NCI-H2196 (cell line): Measurements from ENCODE around the gene CALHM1.
"Not testable (repeated sequence)": the region's sequence is repeated elsewhere in the genome, so short reads cannot be mapped to it uniquely, and the experiment has no call there.

Experiments used
- DNase-seq: peaks from one replicate; lab custom pipeline; 2025; ENCODE audit not compliant: unreplicated experiment; lab: John Stamatoyannopoulos, UW

Gene CALHM1

DNA sequence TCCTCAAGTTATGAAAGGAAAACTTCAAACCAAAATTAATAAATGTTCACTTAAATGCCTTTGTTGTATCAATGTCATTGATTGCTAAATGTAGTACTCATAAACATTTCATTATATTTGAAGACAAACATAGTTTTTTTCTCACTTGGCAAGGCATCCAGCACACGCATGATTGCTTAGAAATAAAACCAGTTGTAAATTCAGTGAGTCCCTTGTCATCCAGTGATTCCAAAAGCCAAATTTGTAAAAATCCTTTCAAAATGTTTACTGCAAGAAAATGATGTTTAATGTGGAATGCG lies 28.7 kb upstream of the CALHM1 start:
- DNase-seq = no peak

DNA sequence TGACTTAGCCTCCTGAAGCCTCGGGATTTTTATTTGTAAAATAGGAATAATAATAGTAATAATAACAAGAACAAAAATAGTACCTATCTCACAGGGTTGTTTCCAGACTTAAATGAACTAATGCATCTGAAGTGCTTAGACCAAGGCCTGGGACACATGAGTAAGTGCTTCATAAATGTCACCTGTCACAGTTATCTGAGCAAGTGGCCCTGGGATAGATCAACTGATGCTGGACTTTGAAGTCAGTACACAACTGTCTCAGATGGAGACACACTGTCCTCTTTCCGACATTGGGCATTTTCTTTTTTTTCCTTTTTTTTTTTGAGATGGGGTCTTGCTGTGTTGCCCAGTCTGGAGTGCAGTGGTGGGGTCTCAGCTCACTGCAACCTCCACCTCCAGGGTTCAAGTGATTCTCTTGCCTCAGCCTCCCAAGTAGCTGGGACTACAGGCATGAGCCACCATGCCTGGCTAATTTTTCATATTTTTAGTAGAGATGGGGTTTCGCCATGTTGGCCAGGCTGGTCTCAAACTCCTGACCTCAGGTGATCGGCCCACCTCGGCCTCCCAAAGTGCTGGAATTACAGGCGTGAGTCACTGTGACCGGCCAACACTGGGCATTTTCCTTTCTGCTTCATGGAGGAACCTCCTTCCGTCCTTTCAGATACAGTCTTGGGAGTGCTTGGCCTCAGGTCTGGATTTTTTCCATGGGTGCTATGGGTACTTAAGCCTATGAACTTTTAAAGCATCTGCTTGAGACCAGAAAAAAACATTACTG lies 28.1 kb upstream of the CALHM1 start:
- not testable (repeated sequence) for DNase-seq

DNA sequence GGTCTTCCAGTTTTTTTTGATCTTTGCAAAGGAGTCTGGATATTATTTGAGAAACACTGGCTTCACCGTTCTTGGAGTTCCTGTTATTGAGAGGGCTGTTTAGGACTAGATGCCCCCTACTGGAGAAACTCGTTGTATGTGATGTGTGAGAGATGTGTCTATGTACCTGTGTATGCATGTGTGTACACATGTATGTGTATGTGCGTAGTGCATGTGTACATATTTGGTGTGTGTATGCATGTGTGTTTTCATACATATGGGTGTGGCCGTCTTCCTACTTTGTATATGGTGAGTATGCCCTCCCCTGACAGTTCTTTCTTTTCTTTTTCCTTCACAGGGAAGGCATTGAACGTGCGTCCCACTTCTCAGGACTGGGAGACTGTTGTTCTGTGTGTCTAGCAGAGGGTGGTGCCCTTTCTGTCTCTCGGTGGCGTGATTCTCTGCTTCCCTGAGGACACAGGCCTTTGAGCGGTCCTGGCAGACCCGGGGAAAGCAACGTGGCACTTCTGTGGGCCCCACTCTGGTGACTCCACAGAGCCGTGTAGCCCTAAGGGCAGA lies 23.4 kb upstream of the CALHM1 start:
- peak; percentile 17 for DNase-seq

DNA sequence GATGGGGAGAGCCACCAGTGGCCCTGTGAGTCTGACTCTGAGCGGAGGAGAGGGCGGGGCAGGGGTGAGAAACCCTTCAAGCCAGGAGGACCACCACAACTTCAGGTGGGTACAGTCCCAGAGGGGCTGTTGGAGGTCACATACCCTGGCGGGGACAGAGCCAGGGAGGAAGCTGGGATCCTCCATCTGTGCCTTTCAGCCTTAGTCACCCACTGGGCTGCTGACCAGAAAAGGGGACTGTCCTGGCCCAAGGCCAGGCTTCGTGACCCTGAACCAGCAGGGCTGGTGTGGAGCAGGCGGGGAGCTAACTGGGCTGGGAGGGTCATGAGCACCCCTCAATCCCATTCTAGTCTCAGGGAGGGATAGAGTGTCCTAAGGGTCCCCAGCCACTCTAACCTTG lies 21.8 kb upstream of the CALHM1 start:
- no peak for DNase-seq

DNA sequence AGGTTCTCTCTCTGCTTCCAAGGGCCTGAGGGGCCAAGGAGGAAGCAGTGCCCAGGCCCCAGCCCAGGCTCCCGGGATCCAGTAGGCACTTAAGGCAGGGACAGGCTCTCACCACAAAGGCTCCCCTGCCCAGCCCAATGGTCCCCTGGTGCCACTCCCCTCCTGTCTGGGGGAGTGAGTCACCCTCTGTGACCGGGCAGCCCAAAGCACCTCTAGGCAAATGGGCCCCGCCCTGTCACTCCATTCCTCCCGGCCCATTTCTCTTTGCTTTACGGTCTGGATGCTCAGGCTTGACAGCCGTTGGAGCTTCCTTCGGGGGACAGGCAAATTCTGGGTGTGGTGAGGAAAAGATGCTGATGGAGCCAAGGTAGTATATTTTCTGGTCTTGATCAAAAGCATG lies 20.4 kb upstream of the CALHM1 start, which contains the start of gene CALHM3:
Gene CALHM3 (minus strand): TSS at position 106 of the 400 bp plus-strand sequence. CDS start 208 bp downstream, outside the sequence.
- DNase-seq = no peak

DNA sequence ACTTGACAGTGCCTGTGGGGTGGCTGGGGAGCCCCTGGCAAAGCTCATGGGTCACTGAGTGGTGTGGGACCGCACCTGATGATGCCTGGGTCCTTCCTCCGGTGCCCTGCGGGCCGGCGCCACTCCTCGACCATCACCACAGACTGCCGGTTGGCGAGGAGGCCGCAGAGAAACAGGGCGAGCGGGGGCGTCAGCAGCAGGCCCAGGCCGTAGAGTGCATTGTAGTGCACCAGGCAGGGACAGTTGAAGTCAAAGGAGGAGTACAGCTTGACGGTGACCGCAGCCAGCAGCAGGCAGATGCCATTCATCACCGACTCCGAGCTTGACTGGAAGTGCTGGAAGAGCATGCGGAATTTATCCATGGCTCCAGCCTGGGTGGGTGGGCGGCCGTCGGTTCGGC lies 20.0 kb upstream of the CALHM1 start:
- DNase-seq = no peak

DNA sequence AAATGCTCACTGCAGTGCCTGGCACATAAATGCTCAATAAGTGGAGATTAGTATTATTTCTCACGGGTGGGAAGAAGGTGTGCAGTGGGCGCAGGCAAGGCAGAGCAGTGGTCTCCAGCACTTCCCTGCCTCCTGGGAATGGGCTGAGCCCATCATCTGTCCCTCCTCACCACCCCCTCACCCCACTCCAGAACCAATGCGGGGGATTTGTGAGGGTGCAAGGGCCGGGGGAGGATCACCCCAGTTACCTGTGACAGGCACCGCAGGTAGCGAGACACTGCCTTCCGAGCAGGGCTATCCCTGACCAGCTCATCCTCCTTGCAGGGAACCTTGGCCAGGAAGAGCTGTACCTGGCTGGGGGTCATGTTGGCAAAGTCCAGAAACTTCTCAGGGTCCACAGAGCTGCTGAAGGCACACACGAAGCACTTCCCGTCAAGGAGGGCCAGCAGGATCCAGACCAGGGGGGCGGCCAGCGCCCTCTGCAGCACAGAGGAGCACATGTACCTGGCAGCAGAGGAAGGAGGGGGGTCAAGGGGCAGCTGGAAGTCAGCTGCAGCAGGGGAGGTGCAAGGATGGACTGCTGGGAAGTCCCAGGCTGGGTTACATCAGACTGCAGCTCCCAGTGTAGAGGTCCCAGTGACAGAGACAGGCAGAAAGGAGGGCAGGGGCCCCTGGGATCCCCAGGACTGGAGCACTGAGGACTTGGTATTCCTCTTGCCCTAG lies 17.5 kb upstream of the CALHM1 start:
- peak; percentile 7 for DNase-seq

DNA sequence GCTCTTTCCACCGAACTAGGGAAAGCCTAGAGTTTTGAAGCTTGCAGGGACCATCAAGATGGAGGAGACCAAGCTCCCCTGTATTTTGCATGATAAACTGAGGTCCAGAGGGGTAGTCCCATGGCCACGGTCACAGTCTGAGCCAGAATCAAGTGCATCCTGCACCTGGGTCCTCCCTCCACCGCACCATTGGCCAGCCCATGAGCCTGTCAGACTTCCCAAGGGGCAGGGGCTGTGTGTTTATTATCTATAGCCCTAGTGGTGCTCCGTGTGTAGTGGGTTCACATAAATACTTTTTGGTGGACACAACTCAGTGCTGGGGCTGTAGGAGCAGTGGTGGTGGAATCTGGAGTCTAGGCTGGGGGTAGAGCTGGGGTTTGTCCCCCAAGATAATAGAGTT lies 16.7 kb upstream of the CALHM1 start:
- DNase-seq = no peak

DNA sequence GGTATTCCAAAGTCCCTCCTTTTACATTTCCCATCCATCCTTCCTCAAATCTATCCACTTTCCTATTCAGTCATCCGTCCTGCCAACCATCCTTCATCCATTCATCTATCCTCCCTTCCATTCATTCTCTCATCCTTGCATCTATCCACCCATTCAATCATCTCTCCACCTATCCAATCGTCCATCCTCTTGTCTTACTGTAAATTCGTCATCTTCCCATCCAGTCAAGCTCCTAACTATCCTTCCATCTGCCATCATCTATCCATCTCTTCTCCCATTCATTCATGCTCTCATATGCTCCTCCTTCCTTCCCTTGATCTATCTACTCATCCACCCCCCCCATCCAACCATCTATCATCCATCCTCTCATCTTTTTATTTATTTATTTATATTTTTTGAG lies 15.4 kb upstream of the CALHM1 start:
- DNase-seq = no peak

DNA sequence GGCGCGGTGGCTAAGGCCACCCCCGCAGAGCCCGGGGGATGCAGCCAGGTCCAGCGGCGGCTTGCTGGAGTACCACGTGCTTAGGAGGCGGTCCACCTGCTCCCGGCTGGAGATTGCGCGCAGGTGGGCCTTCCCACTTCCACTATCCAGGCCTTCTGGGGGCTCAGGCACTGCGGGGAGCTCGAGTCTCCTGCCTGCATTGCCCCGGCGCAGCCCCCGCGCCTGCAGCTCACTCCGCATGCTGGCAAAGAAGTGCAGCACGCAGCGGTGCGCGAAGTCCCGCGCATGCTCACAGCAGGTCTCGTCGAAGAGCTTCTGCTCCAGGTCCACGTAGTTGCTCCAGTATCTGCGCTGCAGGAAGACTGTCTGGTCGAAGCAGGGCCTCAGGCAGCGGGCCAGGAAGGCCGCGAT lies 14.6 kb upstream of the CALHM1 start:
- DNase-seq = no peak

DNA sequence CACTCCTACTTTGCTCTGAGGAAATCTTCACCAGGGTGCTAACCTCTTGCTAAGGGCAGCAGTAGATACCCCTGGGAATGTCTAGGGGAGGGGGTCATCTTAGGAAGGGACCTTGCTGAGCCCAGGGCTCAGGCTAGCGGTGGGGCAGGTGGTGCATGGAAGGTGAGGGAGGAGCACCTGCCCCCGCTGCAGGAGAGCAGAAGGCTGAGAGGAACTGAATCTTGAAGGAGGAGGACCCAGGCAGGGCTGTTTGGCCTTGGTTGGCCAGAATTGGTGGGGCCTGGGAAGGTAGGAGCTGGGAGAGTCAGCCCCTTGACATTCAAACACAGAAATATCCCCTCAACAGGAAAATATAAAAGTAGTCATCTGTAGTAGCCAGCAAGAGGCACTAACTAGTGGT lies 13.3 kb upstream of the CALHM1 start:
- no peak for DNase-seq

DNA sequence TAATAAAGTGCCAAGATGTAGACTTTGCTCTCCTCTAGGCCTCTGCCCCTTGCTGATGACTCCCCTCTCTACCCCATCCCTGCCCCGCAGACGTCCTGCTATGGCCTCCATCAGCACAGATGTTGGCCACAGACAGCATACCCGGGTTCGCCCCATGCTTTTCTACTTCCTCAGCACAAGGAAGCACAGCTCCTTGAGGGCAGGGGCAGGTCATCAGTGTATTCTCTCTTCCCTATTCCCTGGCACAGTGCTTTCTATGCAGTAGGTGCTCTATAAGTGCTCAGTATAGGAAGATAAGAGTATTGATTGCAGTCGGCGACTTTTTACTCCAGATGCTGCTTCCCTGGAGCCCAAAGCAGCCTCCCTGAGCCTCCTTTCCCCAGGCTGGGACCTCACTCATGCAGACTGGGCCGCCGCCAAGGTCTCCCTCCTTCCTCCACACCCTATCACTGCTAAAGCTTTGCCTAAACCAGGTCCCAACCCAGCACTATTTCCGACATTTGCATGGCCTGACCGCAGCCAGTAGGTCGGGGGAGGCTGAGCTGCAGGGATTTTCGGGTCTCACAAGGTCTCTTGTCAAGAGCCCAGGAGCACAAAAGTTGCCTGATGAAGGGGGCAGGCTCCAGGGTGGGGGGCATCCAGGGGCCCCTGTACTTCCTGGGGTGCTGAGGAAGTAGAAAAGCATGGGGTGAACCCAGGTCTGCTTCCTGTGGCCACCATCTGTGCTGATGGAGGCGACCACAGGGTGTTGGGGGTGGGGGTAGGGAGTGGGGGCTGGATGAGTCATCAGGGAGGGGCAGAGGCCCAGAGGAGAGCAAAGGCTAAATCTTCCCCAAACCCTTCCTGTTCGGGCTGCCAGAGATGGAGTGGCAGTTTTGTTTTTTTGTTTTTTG lies 12.3 kb upstream of the CALHM1 start:
- DNase-seq = no peak

DNA sequence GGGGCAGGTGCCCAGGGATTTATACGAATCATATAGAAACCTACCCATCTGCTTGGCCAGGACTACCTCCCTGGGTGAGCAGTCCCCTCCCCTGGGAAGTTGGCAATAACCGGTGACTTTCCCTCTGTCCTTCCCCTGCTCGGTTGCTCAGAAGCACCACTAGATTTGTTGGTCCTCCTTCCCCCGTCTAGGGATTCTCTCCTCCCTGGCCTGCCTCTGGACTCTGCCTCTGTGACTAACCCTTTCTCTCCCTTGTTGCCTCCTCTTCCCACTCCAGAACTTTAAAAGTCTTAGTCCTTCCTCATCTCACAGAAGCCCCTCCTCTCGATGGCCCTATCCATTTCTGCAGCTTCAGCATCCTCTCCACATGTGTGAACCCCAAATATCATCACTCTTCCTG lies 10.5 kb upstream of the CALHM1 start:
- DNase-seq = no peak

DNA sequence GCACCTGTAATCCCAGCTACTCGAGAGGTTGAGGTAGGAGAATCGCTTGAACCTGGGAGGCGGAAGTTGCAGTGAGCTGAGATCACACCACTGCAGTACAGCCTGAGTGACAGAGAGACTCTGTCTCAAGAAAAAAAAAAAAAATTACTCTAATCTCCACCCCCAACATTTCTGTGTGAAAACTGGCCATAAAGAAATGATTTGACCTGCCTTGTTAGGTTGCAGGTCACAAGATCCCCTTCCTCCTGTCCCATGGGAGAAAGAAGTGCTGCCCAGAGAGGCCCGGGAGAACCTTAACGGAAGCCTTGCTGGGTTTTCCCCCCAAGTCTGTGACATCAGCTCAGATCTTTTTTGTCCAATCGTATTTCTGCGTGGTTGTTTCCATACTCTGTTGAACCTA lies 8.7 kb upstream of the CALHM1 start:
- no peak for DNase-seq

DNA sequence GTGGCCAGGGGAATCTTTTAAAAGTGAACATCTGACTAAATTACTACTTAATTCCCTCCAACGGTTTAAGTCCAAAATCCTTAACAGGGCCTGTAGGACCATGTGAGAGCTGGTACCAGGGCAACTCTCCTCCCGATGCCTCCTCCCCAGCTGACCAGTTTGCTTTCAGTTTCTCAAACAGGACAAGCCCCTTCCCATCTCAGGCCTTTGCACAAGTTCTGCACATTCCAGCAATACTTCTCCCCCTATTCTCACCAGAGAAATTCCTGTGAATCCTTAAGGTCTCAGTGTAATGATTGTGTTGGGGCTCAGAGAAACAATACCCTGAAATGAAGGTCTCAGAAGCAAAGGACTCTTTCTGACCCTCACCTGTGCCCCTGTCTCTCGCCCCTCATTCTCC lies 8.0 kb upstream of the CALHM1 start:
- no peak for DNase-seq

DNA sequence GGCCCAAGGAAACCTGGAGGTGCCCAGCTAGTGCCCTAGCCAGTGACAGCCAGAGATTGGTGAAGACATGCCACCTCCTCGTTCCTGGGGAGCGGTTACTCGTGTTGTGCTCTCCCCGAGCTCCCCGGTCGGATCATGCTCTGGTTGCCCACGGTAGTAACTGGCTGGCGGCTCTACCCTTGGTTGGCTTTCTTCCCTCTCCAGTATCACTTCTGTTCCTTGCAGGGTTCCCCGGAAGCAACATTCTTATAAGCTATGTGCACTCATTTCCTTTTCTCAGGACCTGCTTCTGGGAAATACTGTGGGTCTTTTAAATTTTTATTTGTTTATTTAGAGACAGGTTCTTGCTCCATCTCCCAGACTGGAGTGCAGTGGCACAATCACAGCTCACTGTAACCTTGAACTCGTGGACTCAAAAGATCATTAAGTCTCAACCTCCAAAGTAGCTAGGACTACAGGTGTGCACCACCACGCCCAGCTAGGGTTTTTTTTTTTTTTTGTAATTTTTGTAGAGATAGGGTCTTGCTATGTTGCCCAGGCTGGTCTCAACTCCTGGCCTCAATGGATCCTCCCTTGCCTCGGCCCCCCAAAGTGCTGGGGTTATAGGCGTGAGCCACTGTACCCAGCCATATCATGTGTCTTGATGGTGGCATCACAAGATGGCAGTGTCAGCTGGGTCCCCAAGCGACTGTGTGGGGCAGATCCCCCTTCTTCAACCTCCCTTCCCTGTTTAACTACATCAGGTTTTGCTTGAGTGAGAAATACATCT lies 6.9 kb upstream of the CALHM1 start:
- DNase-seq = no peak

DNA sequence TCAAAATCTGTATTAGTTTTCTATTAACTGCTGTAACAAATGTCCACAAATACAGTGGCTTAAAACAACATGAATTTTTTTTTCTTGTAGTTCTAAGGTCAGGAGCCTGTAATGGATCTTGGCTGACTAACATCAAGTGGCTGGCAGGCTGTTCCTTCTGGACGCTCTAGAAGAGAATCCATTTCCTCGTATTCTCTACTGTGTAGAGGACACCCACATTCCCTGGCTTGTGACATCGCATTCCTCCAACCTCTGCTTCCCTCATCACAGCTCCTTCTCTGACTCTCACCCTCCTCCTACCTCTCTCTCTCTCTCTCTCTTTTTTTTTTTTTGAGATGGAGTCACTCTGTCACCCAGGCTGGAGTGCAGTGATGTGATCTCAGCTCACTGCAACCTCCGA lies 4.8 kb upstream of the CALHM1 start:
- no peak for DNase-seq

DNA sequence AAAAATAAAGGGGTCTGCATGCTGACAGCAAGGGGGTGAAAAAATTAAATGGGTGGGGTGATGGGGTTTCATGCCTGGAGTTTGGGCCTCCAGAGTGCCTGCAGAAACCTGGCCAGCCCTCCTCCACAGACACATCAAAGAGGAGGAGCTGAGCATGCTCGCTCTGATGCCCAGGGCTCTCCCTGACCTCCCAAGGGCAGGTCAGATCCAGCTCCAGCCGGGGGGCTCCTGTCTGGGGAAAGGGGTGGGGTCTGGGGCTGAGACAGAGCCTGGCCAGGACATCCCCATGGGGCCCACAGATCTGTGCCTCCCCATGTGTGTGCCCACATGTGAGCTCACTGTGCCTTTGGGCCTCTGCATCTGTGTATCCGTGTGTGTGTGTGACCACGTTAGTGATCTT lies 915 bp upstream of the CALHM1 start:
- DNase-seq = no peak

DNA sequence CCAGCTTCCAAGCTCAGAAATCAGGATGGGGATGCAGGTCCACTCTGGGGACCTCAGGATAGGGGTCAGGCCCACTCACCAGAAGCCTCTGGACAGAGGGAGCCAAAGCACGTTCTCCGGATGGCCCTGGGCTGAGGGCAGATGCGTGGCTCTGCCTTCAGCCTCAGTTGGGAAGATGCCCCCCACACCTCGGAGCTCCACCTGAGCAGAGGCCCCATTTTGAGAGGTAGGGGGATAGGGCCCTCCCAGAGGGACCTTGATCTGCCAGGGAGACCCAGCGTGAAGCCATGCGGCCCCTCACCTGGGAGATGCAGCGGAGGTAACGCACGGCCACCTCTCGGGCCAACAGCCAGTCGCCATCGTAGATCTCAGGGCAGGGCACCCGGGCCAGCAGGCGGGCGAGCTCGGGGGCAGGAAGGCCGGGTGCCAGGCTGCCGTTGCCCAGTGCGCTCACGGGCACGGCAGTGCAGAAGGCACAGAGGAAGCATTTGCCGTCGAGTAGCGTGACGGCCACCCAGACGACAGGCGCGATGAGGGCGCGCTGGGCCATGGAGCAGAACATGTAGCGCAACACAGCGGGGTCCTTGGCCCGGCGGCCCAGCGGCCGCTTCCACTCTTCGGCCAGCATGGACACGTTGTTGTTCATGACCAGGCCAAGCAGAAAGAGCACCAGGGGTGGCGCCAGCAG lies 660 bp downstream of the CALHM1 start:
- no peak for DNase-seq

DNA sequence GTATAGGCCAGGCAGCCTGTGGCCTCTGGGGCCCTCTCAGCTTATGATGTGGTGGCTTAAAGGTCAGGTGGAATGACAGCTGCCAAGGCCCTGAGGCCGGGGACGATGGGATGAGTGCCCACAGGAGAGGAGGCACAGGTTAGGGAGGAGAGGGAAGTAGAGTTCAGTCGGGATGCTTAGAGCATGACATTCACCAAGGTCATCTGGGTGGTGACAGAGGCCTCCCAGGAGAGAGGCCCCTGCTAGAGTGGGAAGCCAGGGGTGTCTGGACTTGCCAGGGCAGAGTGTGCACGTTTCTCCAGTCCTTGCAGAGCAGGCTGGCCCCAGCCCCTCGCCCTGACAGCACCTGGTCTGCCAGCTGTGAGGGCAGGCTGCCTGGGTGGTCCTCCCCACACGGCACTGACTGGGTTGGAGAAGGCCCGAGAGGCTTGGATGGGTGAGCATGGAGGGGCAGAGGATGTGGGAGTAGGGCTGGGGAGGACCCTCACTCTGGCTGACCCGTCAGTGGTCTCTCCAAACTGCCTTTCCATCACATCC lies 1.5 kb downstream of the CALHM1 start:
- DNase-seq = no peak
